Esophagus muscularis mucosa (tissue), 3 donors: Measurements from ENCODE around the gene BNC2.

Source experiments
- CTCF ChIP-seq, 3 experiments: fragments of 200-600 bp in 2 of 3; fragments of 450-650 bp in 1 of 3; sonication (generic) in 2 of 3; IDR thresholded peaks; one replicate each; pipeline ENCODE4 v1.5.1; 2017 to 2019; ENCODE audit warnings: antibody characterized with exemption in 3 of 3, mild to moderate bottlenecking in 2 of 3, moderate library complexity in 1 of 3
- POLR2A ChIP-seq: fragments of 450-650 bp; IDR thresholded peaks from one replicate; pipeline ENCODE4 v1.6.1; 2017; ENCODE audit warnings: antibody characterized with exemption, moderate library complexity, mild to moderate bottlenecking, low read depth
- POLR2AphosphoS5 ChIP-seq, 2 donors: sonication (generic); formaldehyde crosslinking; IDR thresholded peaks; one replicate each; pipeline ENCODE4 v1.6.1; 2017; ENCODE audit warnings: antibody characterized with exemption in 2 of 2

- TF ChIP-seq CTCF (IDR thresholded peaks at IDR 0.05), result no peak
- no peak for TF ChIP-seq POLR2AphosphoS5 (IDR thresholded peaks at IDR 0.05)
- no peak for TF ChIP-seq POLR2A
These were observed 328.2 kb downstream of the BNC2 start for GRCh38 chr9:16542290-16542689.
